Skin of body (tissue), 2 donors: ENCODE results near the gene HEXIM1. TPM values are rescaled to one million over a fixed set of nuclear protein-coding genes. Genes with fewer than 3 reads are reported as not detected.

Source experiments
- DNase-seq: peaks from one replicate; lab custom pipeline; 2025; lab: John Stamatoyannopoulos, UW
- total RNA-seq: library from RNA; depleted of rRNA; stranded (reverse); fragments of >200 nt; gene quantifications from one replicate; pipeline ENCODE4 v1.2.3, GENCODE V29; 2014

Gene HEXIM1
- total RNA-seq, 1 donor from 2014 or later: 21.8 TPM

GRCh38 chr17:45129940-45130680, 18.2 kb upstream of the HEXIM1 start:
- no peak for DNase-seq

- no peak for DNase-seq
Measured at GRCh38 chr17:45130681-45131615, 17.3 kb upstream of the HEXIM1 start.

GRCh38 chr17:45131616-45132319, 16.5 kb upstream of the HEXIM1 start:
- peak; percentile 26 for DNase-seq

- no peak for DNase-seq
Measured at GRCh38 chr17:45132320-45132571, 16.0 kb upstream of the HEXIM1 start, which contains the start of gene PLCD3. PLCD3 (minus strand) TSS chr17:45132515; CDS start chr17:45132410, 105 bp downstream.

- DNase-seq: peak; percentile 58
Measured at GRCh38 chr17:45132572-45133463, 15.5 kb upstream of the HEXIM1 start.

- peak; percentile 97 for DNase-seq
Measured at GRCh38 chr17:45135192-45135977, 12.9 kb upstream of the HEXIM1 start, which contains the start of gene ACBD4. ACBD4 (plus strand) TSS chr17:45135687; CDS start chr17:45136145, 458 bp downstream.

- no peak for DNase-seq
Measured at GRCh38 chr17:45135978-45136791, 12.1 kb upstream of the HEXIM1 start.

- no peak for DNase-seq
Measured at GRCh38 chr17:45136846-45137560, 11.3 kb upstream of the HEXIM1 start.

GRCh38 chr17:45137561-45138305, 10.5 kb upstream of the HEXIM1 start:
- no peak for DNase-seq

GRCh38 chr17:45138911-45139532, 9.3 kb upstream of the HEXIM1 start:
- no peak for DNase-seq

- DNase-seq: no peak
Measured at GRCh38 chr17:45139533-45139920, 8.7 kb upstream of the HEXIM1 start.

- no peak for DNase-seq
Measured at GRCh38 chr17:45143094-45143670, 5.1 kb upstream of the HEXIM1 start.

GRCh38 chr17:45143767-45144198, 4.5 kb upstream of the HEXIM1 start:
- DNase-seq: peak; percentile 89

GRCh38 chr17:45144199-45145034, 3.9 kb upstream of the HEXIM1 start:
- DNase-seq: no peak

GRCh38 chr17:45145035-45145389, 3.3 kb upstream of the HEXIM1 start:
- DNase-seq: no peak

- no peak for DNase-seq
Measured at GRCh38 chr17:45146166-45146565, 2.1 kb upstream of the HEXIM1 start.
